IPS-15b (cell line): Measurements from ENCODE around the gene FLT1.

Experiments used
- H3K27me3 ChIP-seq: one replicate; pipeline ENCODE4 v1.6.1; 2013; ENCODE audit warnings: low read length; ENCODE audit not compliant: control insufficient read depth, insufficient read depth
- H3K36me3 ChIP-seq: one replicate; pipeline ENCODE4 v1.6.1; 2013; ENCODE audit warnings: low read length; ENCODE audit not compliant: control insufficient read depth, insufficient read depth
- H3K4me1 ChIP-seq: one replicate; pipeline ENCODE4 v1.6.1; 2013; ENCODE audit warnings: mild to moderate bottlenecking, low read length; ENCODE audit not compliant: control insufficient read depth, insufficient read depth
- H3K4me3 ChIP-seq: one replicate; pipeline ENCODE4 v1.5.1; 2013; ENCODE audit warnings: low read depth, low read length
- H3K9ac ChIP-seq: one replicate; pipeline ENCODE4 v1.6.1; 2013; ENCODE audit warnings: low read depth, mild to moderate bottlenecking, low read length
- H3K9me3 ChIP-seq: one replicate; pipeline ENCODE4 v1.6.1; 2013; ENCODE audit warnings: mild to moderate bottlenecking, low read length; ENCODE audit not compliant: control insufficient read depth, insufficient read depth

The FLT1 gene

GRCh38 chr13:28494778-28495537 is at the start of gene FLT1:
Gene FLT1 (minus strand): TSS chr13:28495128. CDS start chr13:28494843, 285 bp downstream.
- no peaks in the 10 kb centered on the region for H3K9me3 ChIP-seq
- H3K36me3 ChIP-seq, result no peaks in the 10 kb centered on the region
- H3K4me1 ChIP-seq, result peaks cover 18% of the 10 kb centered on the region
- peak within 1 kb of the TSS; percentile 67 for H3K9ac ChIP-seq
- H3K27me3 ChIP-seq, result peaks cover 38% of the 10 kb centered on the region
- H3K4me3 ChIP-seq, result peak within 1 kb of the TSS; percentile 84

GRCh38 chr13:28544026-28544425 is 49.1 kb upstream of the FLT1 start:
- H3K9ac ChIP-seq, result no peak overlapping the region
- no peaks in the 10 kb centered on the region for H3K27me3 ChIP-seq
- no peak overlapping the region for H3K4me3 ChIP-seq
- H3K4me1 ChIP-seq, result peaks cover 8% of the 10 kb centered on the region
- H3K9me3 ChIP-seq, result no peaks in the 10 kb centered on the region
- H3K36me3 ChIP-seq, result no peaks in the 10 kb centered on the region

GRCh38 chr13:28542804-28543203 is 47.9 kb upstream of the FLT1 start:
- no peak overlapping the region for H3K9ac ChIP-seq
- no peaks in the 10 kb centered on the region for H3K27me3 ChIP-seq
- H3K9me3 ChIP-seq, result no peaks in the 10 kb centered on the region
- H3K4me1 ChIP-seq, result peaks cover 4% of the 10 kb centered on the region
- H3K36me3 ChIP-seq, result no peaks in the 10 kb centered on the region
- no peak overlapping the region for H3K4me3 ChIP-seq

GRCh38 chr13:28541966-28542365 is 47.0 kb upstream of the FLT1 start:
- Histone ChIP-seq H3K9me3 (no peaks in the 10 kb centered on the region), H3K4me1 (peaks cover 4% of the 10 kb centered on the region), H3K4me3 (no peak overlapping the region), H3K27me3 (no peaks in the 10 kb centered on the region), H3K36me3 (no peaks in the 10 kb centered on the region), H3K9ac (no peak overlapping the region)

GRCh38 chr13:28540612-28541011 is 45.7 kb upstream of the FLT1 start:
- Histone ChIP-seq H3K4me3 (no peak overlapping the region), H3K4me1 (peaks cover 4% of the 10 kb centered on the region), H3K9ac (no peak overlapping the region), H3K27me3 (no peaks in the 10 kb centered on the region), H3K9me3 (no peaks in the 10 kb centered on the region), H3K36me3 (no peaks in the 10 kb centered on the region)

- H3K36me3 ChIP-seq, result no peaks in the 10 kb centered on the region
- H3K9me3 ChIP-seq, result no peaks in the 10 kb centered on the region
Measured at GRCh38 chr13:28539625-28540286, 44.8 kb upstream of the FLT1 start.

GRCh38 chr13:28538932-28539331 is 44.0 kb upstream of the FLT1 start:
- peaks cover 2% of the 10 kb centered on the region for H3K27me3 ChIP-seq
- H3K9ac ChIP-seq, result no peak overlapping the region
- H3K4me1 ChIP-seq, result peaks cover 4% of the 10 kb centered on the region
- no peaks in the 10 kb centered on the region for H3K9me3 ChIP-seq
- no peak overlapping the region for H3K4me3 ChIP-seq
- no peaks in the 10 kb centered on the region for H3K36me3 ChIP-seq

More at GRCh38 chr13:28539625-28540286, 44.8 kb upstream of the FLT1 start:
- H3K4me3 ChIP-seq, result no peak overlapping the region
- H3K9ac ChIP-seq, result no peak overlapping the region
- H3K27me3 ChIP-seq, result no peaks in the 10 kb centered on the region
- peaks cover 4% of the 10 kb centered on the region for H3K4me1 ChIP-seq

DNA sequence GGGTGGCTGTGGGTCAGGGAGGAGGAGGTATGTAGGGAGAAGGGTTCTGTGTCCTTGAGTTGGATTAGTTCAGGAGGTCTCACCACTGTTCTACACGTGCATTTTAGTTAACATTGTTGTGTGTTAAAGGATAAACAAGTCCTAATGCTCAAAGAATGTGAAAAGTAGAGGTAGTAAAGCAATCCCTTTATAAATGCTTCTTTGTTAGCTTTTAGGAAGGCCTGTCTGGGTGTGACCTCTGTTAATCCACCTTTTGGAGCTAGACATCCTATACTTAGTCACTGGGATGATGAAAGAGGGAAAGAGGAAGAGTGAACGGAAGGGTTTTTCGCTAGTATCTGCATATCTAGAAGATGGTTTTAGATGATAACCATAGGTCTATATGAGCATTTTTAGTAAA is 42.2 kb upstream of the FLT1 start:
- no peak overlapping the region for H3K4me3 ChIP-seq
- H3K27me3 ChIP-seq, result peaks cover 15% of the 10 kb centered on the region
- no peaks in the 10 kb centered on the region for H3K9me3 ChIP-seq
- no peak overlapping the region for H3K9ac ChIP-seq
- no peaks in the 10 kb centered on the region for H3K36me3 ChIP-seq
- peaks cover 4% of the 10 kb centered on the region for H3K4me1 ChIP-seq

GRCh38 chr13:28536371-28536770 is 41.4 kb upstream of the FLT1 start:
- Histone ChIP-seq H3K36me3 (no peaks in the 10 kb centered on the region), H3K4me1 (peaks cover 4% of the 10 kb centered on the region), H3K4me3 (no peak overlapping the region), H3K9ac (no peak overlapping the region), H3K9me3 (no peaks in the 10 kb centered on the region), H3K27me3 (peaks cover 22% of the 10 kb centered on the region)

GRCh38 chr13:28535734-28536133 is 40.8 kb upstream of the FLT1 start:
- Histone ChIP-seq H3K36me3 (no peaks in the 10 kb centered on the region), H3K9me3 (no peaks in the 10 kb centered on the region), H3K4me3 (no peak overlapping the region), H3K9ac (no peak overlapping the region), H3K4me1 (peaks cover 5% of the 10 kb centered on the region), H3K27me3 (peaks cover 24% of the 10 kb centered on the region)

- no peaks in the 10 kb centered on the region for H3K36me3 ChIP-seq
- H3K9ac ChIP-seq, result no peak overlapping the region
- no peaks in the 10 kb centered on the region for H3K9me3 ChIP-seq
- H3K4me1 ChIP-seq, result peaks cover 10% of the 10 kb centered on the region
- no peak overlapping the region for H3K4me3 ChIP-seq
- peaks cover 28% of the 10 kb centered on the region for H3K27me3 ChIP-seq
Measured at GRCh38 chr13:28534801-28535200, 39.9 kb upstream of the FLT1 start.

DNA sequence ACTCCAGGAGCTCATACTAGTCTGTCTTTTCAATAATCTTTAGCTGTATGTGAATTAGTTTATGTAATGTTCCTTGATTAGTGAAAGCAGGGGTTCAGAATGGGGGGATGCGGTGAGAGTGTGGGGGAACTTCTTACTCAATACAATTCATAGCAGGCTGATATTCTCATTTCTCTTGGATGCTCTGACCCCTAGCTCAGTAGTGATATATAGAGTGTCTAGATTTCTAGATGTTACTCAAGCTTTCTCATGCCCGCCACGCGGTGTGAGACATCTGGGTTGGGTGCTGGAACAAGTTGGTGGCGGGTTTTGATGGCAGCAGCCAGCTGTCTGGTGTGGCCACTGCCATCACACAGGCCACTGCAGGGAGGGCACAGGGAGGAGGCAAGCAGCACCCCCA is 39.3 kb upstream of the FLT1 start:
- no peaks in the 10 kb centered on the region for H3K9me3 ChIP-seq
- H3K4me1 ChIP-seq, result peaks cover 10% of the 10 kb centered on the region
- no peak overlapping the region for H3K4me3 ChIP-seq

More for the DNA sequence above, 39.3 kb upstream of the FLT1 start:
- H3K27me3 ChIP-seq, result peaks cover 28% of the 10 kb centered on the region
- H3K36me3 ChIP-seq, result no peaks in the 10 kb centered on the region
- no peak overlapping the region for H3K9ac ChIP-seq
